Psoas muscle (tissue), 8 donors: ENCODE data around the gene G6PC3. TPM values are rescaled to one million over a fixed set of nuclear protein-coding genes. Genes with fewer than 3 reads are reported as not detected.

ENCODE experiments used
- ATAC-seq, 4 donors: fragments of 200-7000 bp; cut with Tn5 transposase; one replicate each; pipeline ENCODE4 v1.9.1; 2020; ENCODE audit warnings: moderate library complexity in 3 of 4, mild to moderate bottlenecking in 2 of 4
- DNase-seq, 2 donors: peaks; one replicate each; pipeline ENCODE4 v3.0.0-alpha.2; 2020
- H3K27ac ChIP-seq: fragments of 200-600 bp; one replicate; pipeline ENCODE4 v1.8.0; 2022
- H3K27me3 ChIP-seq, 3 donors: fragments of 200-600 bp in 1 of 3; one replicate each; pipeline versions ENCODE4 v1.6.1 to v1.8.0; 2013 to 2022; ENCODE audit warnings: low read length in 2 of 3, mild to moderate bottlenecking in 2 of 3, moderate library complexity in 1 of 3; ENCODE audit not compliant: insufficient read depth in 3 of 3
- H3K36me3 ChIP-seq, 2 donors: fragments of 200-600 bp in 1 of 2; one replicate each; pipeline versions ENCODE4 v1.6.1 to v1.8.0; 2013 to 2022; ENCODE audit warnings: low read depth in 1 of 2, mild to moderate bottlenecking in 1 of 2, moderate library complexity in 1 of 2; ENCODE audit not compliant: insufficient read depth in 1 of 2
- H3K4me1 ChIP-seq: fragments of 200-600 bp; one replicate; pipeline ENCODE4 v1.8.0; 2022
- H3K4me3 ChIP-seq: fragments of 200-600 bp; one replicate; pipeline ENCODE4 v1.8.0; 2022; ENCODE audit warnings: mild to moderate bottlenecking
- H3K9me3 ChIP-seq: fragments of 200-600 bp; one replicate; pipeline ENCODE4 v1.8.0; 2022
- WGBS, 3 donors: extraction: QIAGEN DNeasy Blood & Tissue Kit; methylation state at CpG; one replicate each; pipeline versions ENCODE4 v1.1.6 to v1.1.7; 2013; 5-methylcytosine and 5-hydroxymethylcytosine counted together
- intact Hi-C, 2 donors: fragments of 100-400 bp; cut with DNase I; formaldehyde crosslinking; loops; one replicate each; pipeline versions ENCODE4 v1.11.0 to v1.14.2; 2022
- polyA plus RNA-seq, 3 donors: library from polyadenylated mRNA; stranded (reverse); fragments of 200-250 nt; gene quantifications; one replicate each; pipeline ENCODE4 v1.2.3, GENCODE V29; 2013
- total RNA-seq, 4 donors: library from RNA; stranded (reverse); fragmentation: NEBNext Ultra II Directional in 2 of 4; extraction: Animal tissue kit (Norgen Biotek cat#: 25700) in 2 of 4; gene quantifications; one replicate each; pipeline versions ENCODE4 v1.2.1 to v1.2.4, GENCODE V29; 2021 to 2023
- TF ChIP-seq, protein P1 (sequence below): fragments of 200-600 bp; IDR thresholded peaks from one replicate; pipeline ENCODE4 v1.8.0; 2022; ENCODE audit warnings: antibody characterized with exemption
- donor health status: healthy with polysubstance abuse.
- donor health status: DM: no; HTN: no; CAD: no; lungs with moderate emphysema.
- donor health status: Bipolar disorder and iron deficiency.
- donor health status: healthy.
- donor health status: DM: yes; HTN: yes; CAD: no.
- donor health status: DM: no; HTN: no; CAD: no.
- donor health status: DM: no; HTN: no; CAD: no.
- donor health status: DM: yes; HTN: yes; CAD: no.

G6PC3 gene
- total and polyA plus RNA-seq, 7 donors: 27.7 to 72.9 (median 43.3) TPM

GRCh38 chr17:44106801-44107200 lies 36.3 kb downstream of the G6PC3 start:
- Histone ChIP-seq H3K27ac (peak overlapping the region; percentile 96), H3K4me1 (peaks cover 99% of the 10 kb centered on the region), H3K36me3 (peaks cover 0 to 6% of the 10 kb centered on the region in 2 donors), H3K9me3 (no peaks in the 10 kb centered on the region), H3K27me3 (no peaks in the 10 kb centered on the region), H3K4me3 (no peak overlapping the region)
- ATAC-seq (no peak), DNase-seq (no peak)
- TF ChIP-seq, protein P1, sequence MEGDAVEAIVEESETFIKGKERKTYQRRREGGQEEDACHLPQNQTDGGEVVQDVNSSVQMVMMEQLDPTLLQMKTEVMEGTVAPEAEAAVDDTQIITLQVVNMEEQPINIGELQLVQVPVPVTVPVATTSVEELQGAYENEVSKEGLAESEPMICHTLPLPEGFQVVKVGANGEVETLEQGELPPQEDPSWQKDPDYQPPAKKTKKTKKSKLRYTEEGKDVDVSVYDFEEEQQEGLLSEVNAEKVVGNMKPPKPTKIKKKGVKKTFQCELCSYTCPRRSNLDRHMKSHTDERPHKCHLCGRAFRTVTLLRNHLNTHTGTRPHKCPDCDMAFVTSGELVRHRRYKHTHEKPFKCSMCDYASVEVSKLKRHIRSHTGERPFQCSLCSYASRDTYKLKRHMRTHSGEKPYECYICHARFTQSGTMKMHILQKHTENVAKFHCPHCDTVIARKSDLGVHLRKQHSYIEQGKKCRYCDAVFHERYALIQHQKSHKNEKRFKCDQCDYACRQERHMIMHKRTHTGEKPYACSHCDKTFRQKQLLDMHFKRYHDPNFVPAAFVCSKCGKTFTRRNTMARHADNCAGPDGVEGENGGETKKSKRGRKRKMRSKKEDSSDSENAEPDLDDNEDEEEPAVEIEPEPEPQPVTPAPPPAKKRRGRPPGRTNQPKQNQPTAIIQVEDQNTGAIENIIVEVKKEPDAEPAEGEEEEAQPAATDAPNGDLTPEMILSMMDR: no peak
- intact Hi-C loops: loop anchor here in 1 of 2 donors (5.0 kb wide), 1 partner anchor 34 kb away; the partner anchor contains the start of gene G6PC3
- whole genome bisulfite sequencing, 3 donors: 66 to 78% (median 75%) methylated on average over 4 of the region's 4 CpGs

- intact Hi-C loops: loop anchor here in 1 of 2 donors (5.0 kb wide), 1 partner anchor 36 kb away; the partner anchor contains the start of gene G6PC3
- H3K4me3 ChIP-seq: peak overlapping the region; percentile 72
- peaks cover 98% of the 10 kb centered on the region for H3K4me1 ChIP-seq
- DNase-seq: peak; percentile 93 to 96
- peak overlapping the region; percentile 96 for H3K27ac ChIP-seq
- H3K36me3 ChIP-seq: peaks cover 0 to 6% of the 10 kb centered on the region in 2 donors
- 7 to 24% (median 15%) methylated on average over 16 of the region's 16 CpGs for WGBS, 3 donors
- peak; percentile 75 to 81 (median 78) for ATAC-seq
- no peaks in the 10 kb centered on the region for H3K27me3 ChIP-seq
- no peaks in the 10 kb centered on the region for H3K9me3 ChIP-seq
- TF ChIP-seq, protein P1: no peak
Observed at GRCh38 chr17:44108440-44109311, 38.1 kb downstream of the G6PC3 start.

DNA sequence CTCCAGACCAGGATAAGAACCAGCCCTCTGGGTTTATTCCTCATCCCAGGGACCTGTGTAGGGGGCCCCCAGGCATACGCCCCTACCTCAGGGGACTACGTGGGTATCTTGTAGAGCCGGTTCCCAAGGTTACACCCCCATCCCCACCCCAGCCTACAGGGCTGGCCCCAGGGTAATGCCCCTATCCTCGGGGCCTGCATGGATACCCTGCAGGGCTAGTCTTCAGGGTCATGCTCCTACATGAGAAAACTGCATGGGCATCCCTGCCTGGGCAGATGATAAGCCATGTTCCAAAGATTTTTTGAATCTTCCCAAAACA lies 38.7 kb downstream of the G6PC3 start:
- Histone ChIP-seq H3K4me1 (peaks cover 98% of the 10 kb centered on the region), H3K27ac (peak overlapping the region; percentile 96), H3K27me3 (no peaks in the 10 kb centered on the region), H3K36me3 (peaks cover 0 to 9% of the 10 kb centered on the region in 2 donors), H3K4me3 (peak overlapping the region; percentile 72), H3K9me3 (no peaks in the 10 kb centered on the region)
- 23 to 36% (median 25%) methylated on average over 4 of the region's 4 CpGs for WGBS, 3 donors
- no peak for DNase-seq
- TF ChIP-seq, protein P1: no peak
- no peak for ATAC-seq
- intact Hi-C loops: loop anchor here in 1 of 2 donors (5.0 kb wide), 1 partner anchor 37 kb away; the partner anchor contains the start of gene G6PC3

- Histone ChIP-seq H3K9me3 (no peaks in the 10 kb centered on the region), H3K4me1 (peaks cover 98% of the 10 kb centered on the region), H3K4me3 (peak overlapping the region; percentile 72), H3K36me3 (peaks cover 0 to 12% of the 10 kb centered on the region in 2 donors), H3K27ac (peak overlapping the region; percentile 96), H3K27me3 (no peaks in the 10 kb centered on the region)
- no peak for DNase-seq
- 25 to 40% (median 25%) methylated on average over 10 of the region's 10 CpGs for WGBS, 3 donors
- no peak for ATAC-seq
- TF ChIP-seq, protein P1: no peak
- intact Hi-C loops: loop anchor here (5.0 to 10.0 kb wide), 3 partner anchors 38 to 1728 kb away; partner anchors contain the start of genes G6PC3 (in 1 of the 2) and TMEM101 (in 1 of the 2)
Observed at GRCh38 chr17:44110011-44110686, 39.6 kb downstream of the G6PC3 start.
